Limb (tissue), 2 donors: ENCODE data around the gene EXD3.
"Not testable (repeated sequence)": the region's sequence is repeated elsewhere in the genome, so short reads cannot be mapped to it uniquely, and the experiment has no call there.

Source experiments
- DNase-seq, 2 donors: peaks; one replicate each; pipeline ENCODE4 v3.0.0-alpha.2; 2016; ENCODE audit errors: extremely low spot score in 2 of 2

The EXD3 gene

DNA sequence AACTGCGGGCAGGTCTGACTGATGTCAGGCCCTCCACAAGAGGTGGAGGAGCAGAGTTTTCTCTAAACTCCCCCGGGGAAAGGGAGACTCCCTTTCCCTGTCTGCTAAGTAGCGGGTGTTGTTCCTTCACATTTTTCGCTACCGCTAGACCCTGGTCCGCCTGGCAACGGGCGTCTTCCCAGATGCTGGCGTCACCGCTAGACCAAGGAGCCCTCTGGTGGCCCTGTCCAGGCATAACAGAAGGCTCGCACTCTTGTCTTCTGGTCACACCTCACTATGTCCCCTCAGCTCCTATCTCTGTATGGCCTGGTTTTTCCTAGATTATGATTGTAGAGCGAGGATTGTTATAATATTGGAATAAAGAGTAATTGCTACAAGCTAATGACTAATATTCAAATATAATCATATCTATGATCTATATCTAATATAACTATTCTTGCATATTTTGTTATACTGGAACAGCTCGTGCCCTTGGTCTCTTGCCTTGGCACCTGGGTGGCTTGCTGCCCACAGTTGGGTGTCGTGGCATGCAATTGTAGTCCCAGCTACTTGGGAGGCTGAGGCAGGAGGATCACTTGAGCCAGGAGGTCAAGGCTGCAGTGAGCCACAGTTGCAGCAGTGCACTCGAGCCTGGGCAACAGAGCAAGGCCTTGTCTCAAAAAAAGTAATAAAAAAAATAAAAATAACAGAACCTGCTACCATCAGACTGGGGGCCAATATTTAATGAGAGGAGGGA lies 160.6 kb downstream of the EXD3 start:
- not testable (repeated sequence) for DNase-seq
